Ureter (tissue), 1 donor: ENCODE data around the gene MZT2B. TPM values are rescaled to one million over a fixed set of nuclear protein-coding genes. Genes with fewer than 3 reads are reported as not detected.
"Not testable (repeated sequence)": the region's sequence is repeated elsewhere in the genome, so short reads cannot be mapped to it uniquely, and the experiment has no call there.

Source experiments
- DNase-seq: peaks from one replicate; pipeline ENCODE4 v3.0.0-alpha.2; 2020; ENCODE audit warnings: low spot score
- total RNA-seq: library from RNA; stranded (reverse); gene quantifications from one replicate; pipeline ENCODE4 v1.2.4, GENCODE V29; 2023
- donor health status: DM: yes; HTN: yes; CAD: no.

Gene MZT2B
- total RNA-seq, 1 donor from 2014 or later, result 165 TPM

DNA sequence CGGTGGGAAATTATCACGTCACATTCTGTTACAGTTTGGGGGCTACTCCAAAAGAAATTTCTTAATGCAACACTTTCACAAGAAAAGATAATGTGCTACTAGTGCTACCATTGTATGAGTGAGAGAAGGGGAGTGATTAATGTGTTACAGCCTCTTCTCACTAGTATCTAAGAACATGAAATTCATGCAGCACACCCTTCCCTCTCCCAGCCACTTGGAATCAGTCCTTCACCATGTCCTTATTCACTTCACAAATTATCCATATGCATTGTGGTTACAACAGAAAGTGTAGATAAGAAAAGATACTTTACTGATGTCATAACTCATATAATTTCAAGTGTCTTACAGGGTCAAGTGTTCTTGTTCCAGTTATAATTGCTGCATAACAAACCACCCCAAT lies 37.1 kb downstream of the MZT2B start:
- not testable (repeated sequence) for DNase-seq

DNA sequence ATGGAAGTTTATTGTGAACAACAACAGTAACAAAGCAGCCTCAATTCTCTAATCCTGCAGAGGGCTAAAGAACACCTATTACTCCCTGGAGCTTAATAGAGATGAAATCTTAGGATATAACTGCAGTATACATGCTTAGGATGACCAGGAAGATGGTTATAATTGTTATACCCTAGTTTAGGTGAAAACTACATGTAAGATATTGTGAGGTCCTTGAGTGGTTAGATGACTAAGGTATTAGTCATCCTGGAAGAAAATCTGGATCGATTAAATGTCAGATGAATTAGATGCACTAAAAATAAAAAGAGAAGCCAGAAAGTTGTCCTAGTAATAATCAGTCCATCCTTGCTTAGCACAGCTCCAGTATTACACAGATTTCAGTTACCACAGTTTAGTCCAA lies 38.4 kb downstream of the MZT2B start:
- DNase-seq, result not testable (repeated sequence)

DNA sequence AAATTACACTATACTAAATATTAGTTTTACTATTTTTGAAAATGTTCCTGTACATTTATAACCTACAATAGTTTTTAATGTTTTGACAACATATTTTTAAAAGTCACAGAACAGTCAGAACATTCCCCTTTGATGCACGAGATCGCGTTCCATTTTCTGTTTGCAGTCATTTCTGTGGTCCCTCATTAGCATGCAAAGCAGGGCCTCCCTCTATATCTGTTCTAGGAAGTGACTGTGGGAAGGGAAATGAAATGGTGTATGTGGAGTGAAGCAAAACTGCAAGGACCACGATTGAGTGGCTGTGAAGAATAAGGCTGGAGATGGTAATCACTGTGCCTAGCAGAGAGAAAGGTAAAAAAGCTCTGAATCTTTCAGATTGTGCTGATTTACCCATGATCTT lies 40.5 kb downstream of the MZT2B start:
- not testable (repeated sequence) for DNase-seq

DNA sequence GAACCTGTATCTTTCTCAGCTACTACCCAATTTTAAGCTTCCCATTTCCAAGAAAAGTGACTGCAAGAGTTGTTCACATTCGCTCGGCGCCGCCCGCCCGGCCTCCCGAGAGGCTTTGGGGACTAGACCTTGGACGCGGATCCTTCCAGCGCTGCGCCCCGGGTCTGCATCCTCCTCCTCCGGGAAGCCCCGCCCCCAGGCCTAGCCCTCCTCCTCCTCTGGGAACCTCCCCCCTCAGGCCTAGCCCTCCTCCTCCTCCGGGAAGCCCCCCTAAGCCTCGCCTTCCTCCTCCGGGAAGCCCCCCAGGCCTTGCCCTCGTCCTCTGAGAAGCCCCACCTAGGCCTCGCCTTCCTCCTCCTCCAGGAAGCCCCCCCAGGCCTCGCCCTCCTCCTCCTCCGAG lies 45.9 kb downstream of the MZT2B start:
- DNase-seq, result not testable (repeated sequence)

DNA sequence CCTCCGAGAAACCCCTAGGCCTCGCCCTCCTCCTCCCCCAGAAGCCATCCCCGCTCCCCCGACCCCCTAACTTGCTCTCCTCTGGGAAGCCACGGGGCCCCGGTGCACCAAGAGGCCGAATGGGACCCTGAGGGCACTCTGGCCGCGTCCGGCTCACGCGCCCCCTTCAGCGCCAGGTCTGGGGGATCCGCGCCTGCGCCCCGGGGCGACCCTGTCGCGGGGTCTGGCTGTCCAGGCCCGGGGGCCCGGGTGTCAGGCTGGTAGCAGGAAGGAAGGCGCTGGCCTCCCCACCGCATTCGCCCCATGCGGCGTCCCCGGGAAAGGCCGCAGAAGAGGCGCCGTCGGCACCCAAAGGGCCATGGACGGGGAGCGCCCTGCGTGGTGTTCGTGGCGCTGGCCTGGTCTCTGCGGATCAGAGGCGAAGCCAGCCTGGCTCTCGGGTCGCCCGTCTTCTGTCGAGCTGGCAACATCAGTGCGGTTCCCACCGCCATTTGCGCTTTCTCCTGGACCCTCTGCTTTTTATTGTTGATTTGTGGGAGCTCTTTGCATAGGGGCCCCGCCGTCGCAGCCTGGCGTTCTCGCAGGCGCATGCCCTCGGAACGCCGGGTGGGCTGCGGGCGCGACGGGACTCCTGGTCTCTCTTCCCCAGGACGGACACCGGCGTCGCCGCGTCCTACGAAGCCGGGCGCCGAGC lies 46.6 kb downstream of the MZT2B start:
- DNase-seq, result not testable (repeated sequence)

DNA sequence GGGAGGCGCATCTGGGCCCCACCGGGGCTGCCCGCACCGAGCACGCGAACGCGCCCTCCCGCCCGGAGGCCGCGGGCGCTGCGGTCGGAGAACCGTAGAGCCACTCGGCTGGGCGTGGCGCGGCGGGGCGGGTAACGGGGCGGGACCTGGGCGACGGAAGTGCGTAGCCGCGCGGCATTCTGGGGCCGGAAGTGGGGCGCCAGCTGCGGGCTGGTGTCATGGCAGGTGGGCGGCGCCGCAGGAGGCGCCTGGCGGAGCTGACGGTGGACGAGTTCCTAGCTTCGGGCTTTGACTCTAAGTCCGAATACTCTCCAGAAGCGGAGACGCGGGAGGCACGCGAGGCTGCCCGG lies 47.1 kb downstream of the MZT2B start:
- not testable (repeated sequence) for DNase-seq

DNA sequence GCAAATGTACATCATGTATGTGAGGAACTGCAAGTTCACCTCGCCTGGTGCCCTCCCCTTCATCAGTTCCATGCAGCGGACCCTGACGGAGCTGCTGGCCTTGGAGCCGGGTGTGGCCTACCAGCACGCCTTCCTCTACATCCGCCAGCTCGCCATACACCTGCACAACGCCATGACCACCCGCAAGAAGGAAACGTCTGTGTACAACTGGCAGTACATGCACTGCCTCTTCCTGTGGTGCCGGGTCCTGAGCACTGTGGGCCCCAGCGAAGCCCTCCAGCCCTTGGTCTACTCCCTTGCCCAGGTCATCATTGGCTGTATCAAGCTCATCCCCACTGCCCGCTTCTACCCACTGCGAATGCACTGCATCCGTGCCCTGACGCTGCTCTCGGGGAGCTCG lies 48.3 kb downstream of the MZT2B start:
- not testable (repeated sequence) for DNase-seq

DNA sequence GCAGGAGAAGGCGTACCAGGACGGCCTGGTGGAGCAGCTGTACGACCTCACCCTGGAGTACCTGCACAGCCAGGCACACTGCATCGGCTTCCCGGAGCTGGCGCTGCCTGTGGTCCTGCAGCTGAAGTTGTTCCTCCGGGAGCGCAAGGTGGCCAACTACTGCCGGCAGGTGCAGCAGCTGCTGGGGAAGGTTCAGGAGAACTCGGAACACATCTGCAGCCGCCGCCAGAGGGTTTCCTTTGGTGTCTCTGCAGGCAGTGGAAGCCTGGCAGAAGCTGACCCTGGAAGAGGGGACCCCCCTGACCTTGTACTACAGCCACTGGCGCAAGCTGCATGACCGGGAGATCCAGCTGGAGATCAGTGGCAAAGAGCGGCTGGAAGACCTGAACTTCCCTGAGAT lies 48.8 kb downstream of the MZT2B start:
- DNase-seq, result not testable (repeated sequence)

DNA sequence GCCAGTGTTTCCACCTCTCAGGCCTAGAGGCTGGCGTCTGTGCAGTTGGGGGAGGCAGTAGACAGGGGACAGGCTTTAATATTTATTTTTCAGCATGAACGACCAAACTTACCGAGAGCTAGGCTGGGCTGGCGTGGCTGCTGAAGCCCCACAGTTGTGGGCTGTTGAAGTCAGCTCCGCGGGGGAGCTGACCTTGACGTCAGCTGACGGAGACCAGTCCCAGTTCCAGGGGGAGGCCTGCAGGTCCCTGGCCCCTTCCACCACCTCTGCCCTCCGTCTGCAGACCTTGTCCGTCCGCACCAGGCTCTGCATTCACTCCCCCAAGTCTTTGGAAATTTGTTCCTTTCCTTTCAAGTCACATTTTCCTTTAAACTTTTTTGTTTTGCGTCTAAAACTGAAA lies 49.6 kb downstream of the MZT2B start:
- DNase-seq, result no peak

DNA sequence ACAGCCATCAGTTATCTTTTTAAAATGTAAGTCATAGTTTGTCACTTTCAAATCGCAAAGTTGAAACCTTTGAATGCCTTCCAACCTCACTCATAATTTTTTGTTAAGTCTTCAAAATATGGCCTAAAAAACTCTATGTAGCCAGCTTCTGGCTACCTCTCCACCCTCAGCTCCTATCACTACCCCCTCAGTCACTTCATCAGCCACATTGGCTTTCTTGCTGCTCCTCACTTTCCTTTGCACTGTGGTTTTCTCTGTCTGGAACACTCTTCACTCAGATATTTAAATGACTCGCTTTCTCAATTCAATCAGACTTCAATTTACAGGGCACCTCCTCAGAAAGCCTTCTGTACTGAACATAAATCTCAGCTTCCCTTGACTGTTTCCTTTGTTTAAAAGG lies 51.0 kb downstream of the MZT2B start:
- DNase-seq, result not testable (repeated sequence)

DNA sequence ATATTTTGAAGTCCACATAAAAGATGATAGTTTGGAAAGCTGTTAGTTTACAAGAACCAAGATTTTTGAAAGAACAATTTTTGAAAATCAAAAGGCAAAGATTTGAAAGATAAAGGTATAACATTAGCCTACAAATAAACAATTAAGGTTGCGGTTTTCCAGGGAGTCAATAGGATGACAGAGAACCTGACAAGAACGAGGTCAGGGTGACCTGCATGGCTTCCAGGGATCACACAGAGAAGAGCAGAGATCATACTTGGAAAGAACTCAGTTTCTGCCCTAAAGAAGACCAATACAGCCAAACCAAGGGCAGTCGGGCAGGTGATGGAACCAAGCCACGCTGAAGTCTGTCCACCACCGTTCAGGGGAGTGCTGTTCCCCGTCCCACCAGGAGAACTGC lies 57.5 kb downstream of the MZT2B start:
- DNase-seq, result not testable (repeated sequence)

Other genes starting within 250 kb of the MZT2B start
- gene RAB6C, start 202.6 kb upstream of the MZT2B start, total RNA-seq, result 0.34 TPM
- gene POTEF, start 53.0 kb upstream of the MZT2B start, total RNA-seq, result not detected
- 1.7 TPM for gene CCDC74B, start 37.1 kb upstream of the MZT2B start, total RNA-seq
- gene SMPD4, start 660 bp upstream of the MZT2B start, total RNA-seq, result 39.6 TPM
- not detected for gene TUBA3E, start 16.2 kb downstream of the MZT2B start, total RNA-seq
- 76.5 TPM for gene IMP4, start 160.6 kb downstream of the MZT2B start, total RNA-seq
- 97.9 TPM for gene PTPN18, start 173.8 kb downstream of the MZT2B start, total RNA-seq